ENCODE data around the gene USP48.
"Not testable (repeated sequence)": the region's sequence is repeated elsewhere in the genome, so short reads cannot be mapped to it uniquely, and the experiment has no call there.

Gene USP48

GRCh38 chr1:21634806-21635535, 148.0 kb downstream of the USP48 start:
- no peak for DNase-seq (ENCODE audit: low read depth in 2 of 2)

- no peak for DNase-seq (ENCODE audit: low read depth in 2 of 2)
Observed at GRCh38 chr1:21633992-21634805, 148.8 kb downstream of the USP48 start.

GRCh38 chr1:21633141-21633755, 149.7 kb downstream of the USP48 start:
- no peak for DNase-seq (ENCODE audit: low read depth in 2 of 2)

- DNase-seq (ENCODE audit: low read depth in 2 of 2): no peak
Observed at GRCh38 chr1:21631944-21632887, 150.7 kb downstream of the USP48 start.

- DNase-seq (ENCODE audit: low read depth in 2 of 2): not testable (repeated sequence)
Observed at GRCh38 chr1:21631590-21631943, 151.4 kb downstream of the USP48 start.

- DNase-seq (ENCODE audit: low read depth in 2 of 2): no peak
Observed at GRCh38 chr1:21630571-21631343, 152.2 kb downstream of the USP48 start.

GRCh38 chr1:21629971-21630370, 153.0 kb downstream of the USP48 start:
- DNase-seq (ENCODE audit: low read depth in 2 of 2): no peak

GRCh38 chr1:21628798-21629393, 154.1 kb downstream of the USP48 start:
- DNase-seq (ENCODE audit: low read depth in 2 of 2): no peak
